Calu3 (cell line): ENCODE results near the gene HTRA1. TPM values are rescaled to one million over a fixed set of nuclear protein-coding genes. Genes with fewer than 3 reads are reported as not detected.

Experiments
- BruUV-seq: library from RNA; stranded (reverse); fragments of 400-500 nt; replicated peaks from 2 replicates; lab custom pipeline; 2021; lab: Mats Ljungman, UMichigan
- CTCF ChIA-PET: fragments of 300-600 bp; sonication (Branson Sonifier 250); formaldehyde crosslinking; loops from one replicate; lab custom pipeline; 2022; ENCODE audit warnings: antibody characterized with exemption; lab: Charles Lee
- DNase-seq: peaks from one replicate; pipeline ENCODE4 v3.0.0; 2022
- H3K27ac Mint-ChIP-seq: one replicate; pipeline ENCODE4 v1.8.0; 2022; ENCODE audit warnings: mixed read lengths; ENCODE audit not compliant: unreplicated experiment
- H3K27me3 Mint-ChIP-seq: one replicate; pipeline ENCODE4 v1.8.0; 2022; ENCODE audit warnings: mixed read lengths; ENCODE audit not compliant: unreplicated experiment
- H3K36me3 Mint-ChIP-seq: one replicate; pipeline ENCODE4 v1.8.0; 2022; ENCODE audit warnings: mild to moderate bottlenecking, moderate library complexity, mixed read lengths; ENCODE audit not compliant: insufficient read depth, unreplicated experiment
- H3K4me1 Mint-ChIP-seq: one replicate; pipeline ENCODE4 v1.8.0; 2022; ENCODE audit warnings: mild to moderate bottlenecking, low read depth, mixed read lengths; ENCODE audit not compliant: unreplicated experiment
- H3K4me3 Mint-ChIP-seq: one replicate; pipeline ENCODE4 v1.8.0; 2022; ENCODE audit warnings: mild to moderate bottlenecking, low read depth, moderate library complexity, mixed read lengths; ENCODE audit not compliant: unreplicated experiment
- H3K9me3 Mint-ChIP-seq: one replicate; pipeline ENCODE4 v1.8.0; 2022; ENCODE audit warnings: low read depth, mixed read lengths; ENCODE audit not compliant: unreplicated experiment
- intact Hi-C: fragments of 100-400 bp; cut with micrococcal nuclease; formaldehyde crosslinking; loops from one replicate; pipeline ENCODE4 v1.10.0; 2022; ENCODE audit not compliant: unreplicated experiment
- total RNA-seq: library from RNA; stranded (reverse); gene quantifications from 2 replicates; pipeline ENCODE4 v1.2.3, GENCODE V29; 2022
- TF ChIP-seq, protein P1 (sequence below): fragments of 200-600 bp; IDR thresholded peaks from one replicate; pipeline ENCODE4 v1.8.0; 2022; ENCODE audit warnings: antibody characterized with exemption; ENCODE audit not compliant: unreplicated experiment

HTRA1 gene
- total RNA-seq, 1 experiment from 2014 or later: 1.3 TPM

DNA sequence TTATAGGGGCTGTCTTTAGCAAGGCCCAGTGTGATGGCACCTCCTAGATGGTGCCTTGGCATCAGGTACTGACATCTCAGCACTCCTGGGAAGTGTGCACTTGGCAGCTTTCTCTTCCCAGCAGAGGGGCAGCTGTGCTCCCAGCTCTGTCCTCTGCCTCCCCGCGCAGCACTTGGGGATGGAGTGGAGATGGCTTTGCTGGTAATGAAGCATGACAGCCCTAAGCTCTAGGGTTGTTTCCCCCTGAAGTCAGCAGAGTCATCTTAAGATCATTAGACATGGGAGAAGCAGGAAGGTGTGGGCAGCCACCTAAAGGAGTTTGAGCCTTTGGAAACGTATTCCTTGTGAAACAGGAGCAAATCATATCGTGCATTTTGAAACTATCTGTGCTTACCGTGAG is 46.7 kb downstream of the HTRA1 start:
- H3K4me1 Mint-ChIP-seq: no peaks in the 10 kb centered on the region
- no peaks in the 10 kb centered on the region for H3K9me3 Mint-ChIP-seq
- CTCF ChIA-PET: no interaction called here
- no peaks in the 10 kb centered on the region for H3K27me3 Mint-ChIP-seq
- no peaks in the 10 kb centered on the region for H3K36me3 Mint-ChIP-seq
- intact Hi-C loops: no loop called here
- H3K4me3 Mint-ChIP-seq: no peak overlapping the region
- BruUV-seq: no TSS peak
- no peak for DNase-seq
- H3K27ac Mint-ChIP-seq: no peak overlapping the region
- TF ChIP-seq, protein P1, sequence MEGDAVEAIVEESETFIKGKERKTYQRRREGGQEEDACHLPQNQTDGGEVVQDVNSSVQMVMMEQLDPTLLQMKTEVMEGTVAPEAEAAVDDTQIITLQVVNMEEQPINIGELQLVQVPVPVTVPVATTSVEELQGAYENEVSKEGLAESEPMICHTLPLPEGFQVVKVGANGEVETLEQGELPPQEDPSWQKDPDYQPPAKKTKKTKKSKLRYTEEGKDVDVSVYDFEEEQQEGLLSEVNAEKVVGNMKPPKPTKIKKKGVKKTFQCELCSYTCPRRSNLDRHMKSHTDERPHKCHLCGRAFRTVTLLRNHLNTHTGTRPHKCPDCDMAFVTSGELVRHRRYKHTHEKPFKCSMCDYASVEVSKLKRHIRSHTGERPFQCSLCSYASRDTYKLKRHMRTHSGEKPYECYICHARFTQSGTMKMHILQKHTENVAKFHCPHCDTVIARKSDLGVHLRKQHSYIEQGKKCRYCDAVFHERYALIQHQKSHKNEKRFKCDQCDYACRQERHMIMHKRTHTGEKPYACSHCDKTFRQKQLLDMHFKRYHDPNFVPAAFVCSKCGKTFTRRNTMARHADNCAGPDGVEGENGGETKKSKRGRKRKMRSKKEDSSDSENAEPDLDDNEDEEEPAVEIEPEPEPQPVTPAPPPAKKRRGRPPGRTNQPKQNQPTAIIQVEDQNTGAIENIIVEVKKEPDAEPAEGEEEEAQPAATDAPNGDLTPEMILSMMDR: no peak

DNA sequence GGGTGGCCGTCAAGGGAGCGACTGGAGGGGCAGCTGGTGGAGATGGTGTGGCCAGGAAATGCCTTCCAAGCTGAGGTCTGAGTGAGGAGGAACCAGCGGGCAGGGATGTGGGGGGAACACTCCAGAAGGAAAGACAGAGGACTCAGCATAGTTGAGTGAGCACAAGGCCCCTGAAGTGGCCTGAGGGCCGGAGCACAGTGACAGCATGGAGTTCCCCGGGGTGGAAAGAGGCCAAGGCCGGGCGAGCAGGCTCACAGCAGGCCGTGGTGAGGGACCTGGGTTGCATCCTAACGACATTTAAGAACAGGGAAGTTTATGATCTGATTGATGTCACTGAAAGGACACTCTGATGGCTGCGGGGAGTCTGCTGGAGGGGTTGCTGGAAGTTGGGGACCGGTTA is 48.0 kb downstream of the HTRA1 start:
- Mint-ChIP-seq H3K27ac (no peak overlapping the region), H3K4me3 (no peak overlapping the region), H3K36me3 (no peaks in the 10 kb centered on the region), H3K27me3 (no peaks in the 10 kb centered on the region), H3K9me3 (no peaks in the 10 kb centered on the region), H3K4me1 (no peaks in the 10 kb centered on the region)
- no TSS peak for BruUV-seq
- no peak for DNase-seq
- intact Hi-C loops: no loop called here
- TF ChIP-seq, protein P1: no peak
- CTCF ChIA-PET: no interaction called here

DNA sequence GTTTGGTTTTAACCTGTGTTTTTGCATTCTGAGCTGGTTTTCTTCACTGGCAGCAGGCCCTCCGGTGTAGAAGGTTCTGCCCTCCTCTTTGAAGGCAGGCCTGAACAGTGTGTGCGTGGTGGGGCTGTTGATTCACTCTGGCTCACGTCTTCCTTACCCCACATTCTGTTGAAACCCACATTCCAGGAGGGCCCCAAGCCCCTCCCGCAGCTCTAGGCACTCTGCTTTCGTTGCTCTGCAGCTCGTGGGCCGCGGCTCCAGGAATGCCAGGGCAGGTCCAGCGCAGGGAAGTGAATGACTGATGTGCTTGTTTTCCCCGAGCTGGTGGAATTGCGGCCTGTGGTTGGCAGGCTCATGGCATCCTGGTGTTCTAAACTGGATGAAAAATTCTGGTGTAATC is 49.0 kb downstream of the HTRA1 start:
- intact Hi-C loops: no loop called here
- Mint-ChIP-seq H3K27ac (no peak overlapping the region), H3K4me3 (no peak overlapping the region), H3K36me3 (no peaks in the 10 kb centered on the region), H3K4me1 (no peaks in the 10 kb centered on the region), H3K27me3 (no peaks in the 10 kb centered on the region), H3K9me3 (no peaks in the 10 kb centered on the region)
- no peak for DNase-seq
- TF ChIP-seq, protein P1: no peak
- CTCF ChIA-PET: no interaction called here
- no TSS peak for BruUV-seq

DNA sequence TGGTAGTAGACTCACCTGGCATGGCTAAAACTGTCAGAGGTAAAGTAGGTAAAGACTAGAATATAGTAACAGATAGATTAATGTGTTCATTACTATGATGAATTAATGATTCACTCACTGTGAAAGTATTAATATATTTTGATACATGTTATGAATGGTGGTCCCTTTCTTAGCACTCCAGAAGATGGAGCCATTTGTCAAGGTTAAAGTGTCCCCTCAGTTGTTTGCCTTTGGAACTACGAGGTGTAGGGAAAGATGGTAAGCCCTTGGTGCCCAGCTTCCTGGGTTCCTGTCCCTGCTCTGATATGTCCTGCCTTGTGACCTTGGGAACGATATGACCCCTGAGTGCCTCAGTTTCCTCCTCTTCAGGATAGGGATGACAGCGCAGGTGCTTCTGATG is 49.4 kb downstream of the HTRA1 start:
- H3K27me3 Mint-ChIP-seq: no peaks in the 10 kb centered on the region
- no TSS peak for BruUV-seq
- no peak for DNase-seq
- no peak overlapping the region for H3K27ac Mint-ChIP-seq
- H3K9me3 Mint-ChIP-seq: no peaks in the 10 kb centered on the region
- CTCF ChIA-PET: no interaction called here
- TF ChIP-seq, protein P1: no peak
- H3K36me3 Mint-ChIP-seq: no peaks in the 10 kb centered on the region
- intact Hi-C loops: no loop called here
- H3K4me3 Mint-ChIP-seq: no peak overlapping the region
- H3K4me1 Mint-ChIP-seq: no peaks in the 10 kb centered on the region
